Right cardiac atrium (tissue), 5 donors: ENCODE data around the gene TOMM22. TPM values are rescaled to one million over a fixed set of nuclear protein-coding genes. Genes with fewer than 3 reads are reported as not detected.

Source experiments
- polyA plus RNA-seq: library from polyadenylated mRNA; stranded (reverse); fragments of 200-250 nt; gene quantifications from one replicate; pipeline ENCODE4 v1.2.3, GENCODE V29; 2013
- total RNA-seq, 4 donors: library from RNA; stranded (reverse); fragmentation: NEBNext Ultra II Directional; extraction: Animal tissue kit (Norgen Biotek cat#: 25700); gene quantifications; one replicate each; pipeline ENCODE4 v1.2.1, GENCODE V29; 2021
- donor health status: healthy with polysubstance abuse.
- donor health status: DM: no; HTN: yes; CAD: no.
- donor health status: DM: no; HTN: no; CAD: no.
- donor health status: DM: no; HTN: yes; CAD: no; lungs with severe emphysema.
- donor health status: DM: yes; HTN: yes; CAD: no.

TOMM22 gene
- total and polyA plus RNA-seq, 5 donors: 41.0 to 67.3 (median 59.5) TPM

Other genes starting within 250 kb of the TOMM22 start
- gene KCNJ4, start 226.8 kb upstream of the TOMM22 start, total RNA-seq: 10 to 100 TPM; 15.7 to 40.5 (median 31.3) TPM
- 40.4 TPM for gene KCNJ4, start 226.8 kb upstream of the TOMM22 start, polyA plus RNA-seq
- 1 to 10 TPM; 5.0 to 8.3 (median 7.4) TPM for gene KDELR3, start 213.9 kb upstream of the TOMM22 start, total RNA-seq
- 7.9 TPM for gene KDELR3, start 213.9 kb upstream of the TOMM22 start, polyA plus RNA-seq
- gene DDX17, start 175.6 kb upstream of the TOMM22 start, total RNA-seq: 100 to 1,000 TPM; 216 to 253 (median 238) TPM
- 134 TPM for gene DDX17, start 175.6 kb upstream of the TOMM22 start, polyA plus RNA-seq
- gene DMC1, start 111.8 kb upstream of the TOMM22 start, total RNA-seq: 1 to 10 TPM in 3 of 4 donors, under 1 TPM in 1; 0.83 to 3.2 (median 1.9) TPM
- gene DMC1, start 111.8 kb upstream of the TOMM22 start, polyA plus RNA-seq: 6.5 TPM
- 1 to 10 TPM in 2 of 4 donors, under 1 TPM in 2; 0.47 to 1.2 (median 0.98) TPM for gene FAM227A, start 25.6 kb upstream of the TOMM22 start, total RNA-seq
- gene FAM227A, start 25.6 kb upstream of the TOMM22 start, polyA plus RNA-seq: 0.23 TPM
- 10 to 100 TPM; 35.6 to 45.3 (median 40.9) TPM for gene CBY1, start 25.3 kb upstream of the TOMM22 start, total RNA-seq
- gene CBY1, start 25.3 kb upstream of the TOMM22 start, polyA plus RNA-seq: 63.0 TPM
- 10 to 100 TPM; 21.4 to 28.6 (median 22.5) TPM for gene JOSD1, start 19.0 kb downstream of the TOMM22 start, total RNA-seq
- gene JOSD1, start 19.0 kb downstream of the TOMM22 start, polyA plus RNA-seq: 14.3 TPM
- gene GTPBP1, start 24.0 kb downstream of the TOMM22 start, total RNA-seq: 10 to 100 TPM; 29.1 to 34.5 (median 30.9) TPM
- 19.1 TPM for gene GTPBP1, start 24.0 kb downstream of the TOMM22 start, polyA plus RNA-seq
- gene SUN2, start 74.0 kb downstream of the TOMM22 start, total RNA-seq: 100 to 1,000 TPM; 103 to 123 (median 116) TPM
- gene SUN2, start 74.0 kb downstream of the TOMM22 start, polyA plus RNA-seq: 61.7 TPM
- 10 to 100 TPM; 10.7 to 13.7 (median 12.7) TPM for gene DNAL4, start 112.2 kb downstream of the TOMM22 start, total RNA-seq
- gene DNAL4, start 112.2 kb downstream of the TOMM22 start, polyA plus RNA-seq: 14.7 TPM
- 10 to 100 TPM; 23.8 to 51.1 (median 38.4) TPM for gene NPTXR, start 162.1 kb downstream of the TOMM22 start, total RNA-seq
- 32.3 TPM for gene NPTXR, start 162.1 kb downstream of the TOMM22 start, polyA plus RNA-seq
- gene CBX6, start 190.3 kb downstream of the TOMM22 start, total RNA-seq: 10 to 100 TPM; 50.9 to 65.9 (median 56.6) TPM
- 27.0 TPM for gene CBX6, start 190.3 kb downstream of the TOMM22 start, polyA plus RNA-seq